Measurements from ENCODE around the gene C12orf42.

- no peak for TF ChIP-seq POLR2AphosphoS5 (IDR thresholded peaks at IDR 0.05)
- TF ChIP-seq CTCF (IDR thresholded peaks at IDR 0.05), result no peak
- no peak for TF ChIP-seq POLR2A (IDR thresholded peaks at IDR 0.05)
Observed at GRCh38 chr12:103457471-103457870, 38.3 kb downstream of the C12orf42 start.

Measured in prostate gland (tissue), 2 donors.